Measurements from ENCODE around the gene THUMPD3. TPM values are rescaled to one million over a fixed set of nuclear protein-coding genes. Genes with fewer than 3 reads are reported as not detected.

Gene THUMPD3
- total RNA-seq, 1 donor from 2014 or later = 43.9 TPM

GRCh38 chr3:9430733-9431132 is 67.9 kb downstream of the THUMPD3 start:
- no peak for DNase-seq (ENCODE audit: low read depth)
- TF ChIP-seq CTCF (conservative IDR thresholded peaks at IDR 0.05; ENCODE audit: low read depth, low read length) = no peak
- no peak overlapping the region for H3K4me3 ChIP-seq (ENCODE audit: low read depth, low read length)

DNA sequence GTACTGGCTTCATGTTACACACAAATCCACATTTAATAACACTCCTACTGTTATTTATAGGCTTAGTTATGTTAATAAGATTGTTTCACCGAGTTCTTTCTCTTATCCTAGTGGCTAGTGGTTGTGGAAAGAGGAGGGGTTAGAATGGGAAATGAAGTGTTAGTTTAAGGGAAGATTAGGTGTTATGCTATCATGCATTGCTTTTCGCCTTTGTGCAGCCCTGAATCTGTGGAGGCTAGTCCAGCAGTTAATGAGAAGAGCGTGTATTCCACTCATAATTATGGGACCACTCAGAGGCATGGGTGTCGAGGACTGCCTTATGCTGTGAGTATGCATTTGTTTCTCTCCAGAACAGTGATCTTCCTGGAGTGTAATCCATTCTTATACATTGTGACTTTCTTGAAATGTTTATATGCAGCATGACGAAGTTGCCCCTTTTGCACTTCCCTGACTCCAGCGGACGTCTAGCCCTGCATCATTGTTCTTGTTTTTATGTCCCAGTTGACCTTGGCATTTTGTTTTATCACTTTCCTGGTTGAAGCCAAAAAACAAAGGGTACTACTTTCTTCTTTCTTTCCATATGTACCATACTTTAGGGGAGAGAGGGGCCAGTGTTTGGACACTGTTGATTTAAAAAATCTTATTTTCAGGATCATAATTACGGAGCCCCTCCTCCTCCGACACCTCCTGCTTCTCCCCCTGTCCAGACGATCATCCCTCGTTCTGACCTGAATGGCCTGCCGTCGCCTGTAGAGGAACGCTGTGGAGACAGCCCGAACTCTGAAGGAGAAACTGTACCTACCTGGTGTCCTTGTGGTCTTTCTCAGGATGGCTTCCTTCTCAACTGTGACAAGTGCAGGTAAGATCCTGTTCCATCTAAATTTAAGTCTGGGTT is 71.0 kb downstream of the THUMPD3 start:
- TF ChIP-seq CTCF (conservative IDR thresholded peaks at IDR 0.05; ENCODE audit: low read depth, low read length) = no peak
- no peak for DNase-seq (ENCODE audit: low read depth)
- H3K4me3 ChIP-seq (ENCODE audit: low read depth, low read length) = no peak overlapping the region

DNA sequence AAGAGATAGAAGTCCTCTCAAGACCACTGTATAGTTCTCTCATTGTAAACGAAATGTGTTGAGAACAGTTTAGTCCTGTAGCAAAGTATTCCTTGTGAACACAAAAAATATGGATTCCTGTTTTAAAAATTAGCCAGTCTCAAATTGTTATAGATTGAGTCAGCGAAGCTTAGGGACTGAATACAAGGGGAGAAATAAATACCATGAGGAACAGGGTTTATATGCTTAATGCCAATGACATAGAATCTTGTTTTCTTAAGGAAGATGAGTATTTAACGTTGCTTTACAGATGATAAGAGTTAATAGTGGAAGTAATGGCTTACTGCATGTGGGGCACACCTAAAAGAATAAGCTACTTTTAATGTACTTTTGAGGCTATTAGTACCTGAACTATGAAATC is 72.5 kb downstream of the THUMPD3 start:
- no peak for TF ChIP-seq CTCF (conservative IDR thresholded peaks at IDR 0.05; ENCODE audit: low read depth, low read length)
- no peak overlapping the region for H3K4me3 ChIP-seq (ENCODE audit: low read depth, low read length)
- DNase-seq (ENCODE audit: low read depth) = no peak

Other genes with a start within 250 kb of the THUMPD3 start
- 0.51 and 3.4 TPM in 2 replicates for gene SRGAP3, start 113.4 kb upstream of the THUMPD3 start, total RNA-seq
- 33.0 and 41.1 TPM in 2 replicates for gene SETD5, start 34.6 kb downstream of the THUMPD3 start, total RNA-seq
- gene LHFPL4, start 190.8 kb downstream of the THUMPD3 start, total RNA-seq = not detected in 2 replicates